Activated CD8-positive, alpha-beta T cell treated with anti-CD3 and anti-CD28 coated beads for 36 hours (primary cell): Measurements from ENCODE around the gene PAX3. TPM values are rescaled to one million over a fixed set of nuclear protein-coding genes. Genes with fewer than 3 reads are reported as not detected.

Source experiments
- ATAC-seq: fragments of 200-7000 bp; cut with Tn5 transposase; one replicate; pipeline ENCODE4 v1.10.0; 2021; ENCODE audit warnings: mild to moderate bottlenecking, moderate library complexity
- CTCF ChIA-PET: fragments of 350-600 bp; sonication (Branson Sonifier 250); formaldehyde crosslinking; loops from one replicate; lab custom pipeline; 2021; ENCODE audit warnings: antibody characterized with exemption; lab: Charles Lee
- POLR2A ChIA-PET: fragments of 350-600 bp; sonication (Branson Sonifier 250); formaldehyde crosslinking; loops from one replicate; lab custom pipeline; 2021; ENCODE audit warnings: antibody characterized with exemption; lab: Charles Lee
- DNase-seq: peaks from one replicate; pipeline ENCODE4 v3.0.0-alpha.2; 2020
- H3K27ac Mint-ChIP-seq: one replicate; pipeline ENCODE4 v1.8.0; 2021; ENCODE audit warnings: mild to moderate bottlenecking, mixed read lengths
- H3K27me3 Mint-ChIP-seq: one replicate; pipeline ENCODE4 v1.8.0; 2021; ENCODE audit warnings: mixed read lengths
- H3K36me3 Mint-ChIP-seq: one replicate; pipeline ENCODE4 v1.8.0; 2021; ENCODE audit warnings: low read depth, mixed read lengths
- H3K4me1 Mint-ChIP-seq: one replicate; pipeline ENCODE4 v1.8.0; 2021; ENCODE audit warnings: low read depth, mixed read lengths
- H3K4me3 Mint-ChIP-seq: one replicate; pipeline ENCODE4 v1.8.0; 2021; ENCODE audit warnings: mild to moderate bottlenecking, moderate library complexity, mixed read lengths
- H3K9me3 Mint-ChIP-seq: one replicate; pipeline ENCODE4 v1.8.0; 2021; ENCODE audit warnings: mixed read lengths
- CTCF ChIP-seq: fragments of 200-600 bp; IDR thresholded peaks from one replicate; pipeline ENCODE4 v1.8.0; 2022; ENCODE audit warnings: antibody characterized with exemption, mild to moderate bottlenecking
- intact Hi-C: fragments of 100-400 bp; cut with micrococcal nuclease; formaldehyde crosslinking; loops from one replicate; pipeline ENCODE4 v1.10.0; 2022
- total RNA-seq, 2 experiments: library from RNA; stranded (reverse); gene quantifications; one replicate each; pipeline ENCODE4 v1.2.3, GENCODE V29; 2021

PAX3 gene
- total RNA-seq, 2 experiments from 2014 or later, result not detected

- intact Hi-C loops, result no loop called here
- ChIA-PET POLR2A (interaction anchor here (0.6 kb wide), 1 partner anchor 494 kb away, joined by 4 read pairs; no protein-coding TSS in a partner anchor), CTCF (no interaction called here)
- DNase-seq, result no peak
- Mint-ChIP-seq H3K27ac (no peak overlapping the region), H3K4me1 (no peaks in the 10 kb centered on the region), H3K9me3 (peaks cover 7% of the 10 kb centered on the region), H3K27me3 (peaks cover 7% of the 10 kb centered on the region), H3K36me3 (no peaks in the 10 kb centered on the region), H3K4me3 (no peak overlapping the region)
- no peak for ATAC-seq
- no peak for TF ChIP-seq CTCF
These were observed 36.1 kb upstream of the PAX3 start for GRCh38 chr2:222334914-222335313.

DNA sequence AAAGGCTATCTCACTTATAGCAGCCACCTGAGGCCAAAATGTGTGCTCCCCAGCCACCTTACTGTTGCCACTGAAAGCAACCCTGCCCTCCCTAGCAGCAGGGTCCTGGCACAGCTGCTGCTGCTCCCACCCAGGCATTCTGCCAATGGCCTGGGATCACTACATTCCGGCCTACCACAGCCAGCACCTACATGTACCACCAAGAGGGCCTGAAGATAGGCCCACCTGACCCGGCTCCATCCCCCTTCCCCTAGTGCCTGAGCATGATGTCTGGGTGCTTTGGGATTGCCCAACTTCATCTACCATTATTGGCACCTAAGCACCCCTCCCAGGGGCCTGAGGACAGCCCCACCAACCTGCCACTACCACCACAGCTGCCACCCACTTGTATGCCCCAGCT lies 34.6 kb upstream of the PAX3 start:
- DNase-seq (no peak), ATAC-seq (no peak)
- H3K4me1 Mint-ChIP-seq, result no peaks in the 10 kb centered on the region
- POLR2A ChIA-PET, result interaction anchor here (0.8 kb wide), 1 partner anchor 9 kb away, joined by 3 read pairs; no protein-coding TSS in a partner anchor
- no peaks in the 10 kb centered on the region for H3K36me3 Mint-ChIP-seq
- H3K27ac Mint-ChIP-seq, result no peak overlapping the region
- intact Hi-C loops, result no loop called here
- no peak overlapping the region for H3K4me3 Mint-ChIP-seq
- TF ChIP-seq CTCF, result no peak
- CTCF ChIA-PET, result no interaction called here
- peaks cover 7% of the 10 kb centered on the region for H3K9me3 Mint-ChIP-seq
- peaks cover 8% of the 10 kb centered on the region for H3K27me3 Mint-ChIP-seq

DNA sequence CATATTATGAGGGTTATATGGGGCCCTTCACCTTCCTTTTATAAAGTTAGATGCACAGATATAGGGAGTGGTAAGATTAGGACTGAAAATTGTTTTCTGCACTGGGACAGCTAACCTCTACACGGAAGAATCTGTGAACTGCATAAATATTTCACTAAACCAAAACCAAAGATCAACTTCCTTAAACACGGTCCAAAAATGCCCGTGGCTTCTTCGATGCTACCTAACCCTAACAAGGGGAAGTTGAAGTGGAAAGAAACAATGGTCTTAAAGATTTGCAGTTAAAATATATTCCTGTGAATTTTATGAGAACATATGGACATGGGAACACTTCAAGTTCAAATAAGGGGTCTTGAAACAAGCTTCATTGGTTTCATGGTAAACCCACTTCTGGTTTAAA lies 33.3 kb upstream of the PAX3 start:
- ATAC-seq (no peak), DNase-seq (no peak)
- no peak overlapping the region for H3K4me3 Mint-ChIP-seq
- no peaks in the 10 kb centered on the region for H3K36me3 Mint-ChIP-seq
- no peaks in the 10 kb centered on the region for H3K4me1 Mint-ChIP-seq
- peaks cover 8% of the 10 kb centered on the region for H3K27me3 Mint-ChIP-seq
- H3K9me3 Mint-ChIP-seq, result peaks cover 7% of the 10 kb centered on the region
- CTCF ChIA-PET, result no interaction called here
- H3K27ac Mint-ChIP-seq, result no peak overlapping the region
- POLR2A ChIA-PET, result no interaction called here
- no peak for TF ChIP-seq CTCF
- intact Hi-C loops, result no loop called here

DNA sequence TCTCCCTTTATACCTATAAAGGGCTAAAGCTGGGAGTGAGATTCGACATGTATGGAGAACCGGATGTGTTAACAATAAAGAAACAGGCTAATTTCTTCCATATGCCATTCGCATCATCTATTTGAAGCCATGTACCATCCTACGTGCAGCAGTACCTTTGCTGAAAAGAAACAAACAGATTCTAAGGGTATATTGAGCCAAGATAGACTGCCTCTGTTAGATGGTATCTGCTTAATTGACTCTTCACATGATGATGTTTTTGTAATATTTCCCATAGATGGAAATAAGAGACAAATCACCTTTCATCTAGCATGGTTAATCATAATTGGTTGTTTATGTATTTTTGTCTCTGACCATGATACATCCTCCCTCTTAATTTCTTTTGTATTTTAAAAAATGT lies 32.1 kb upstream of the PAX3 start:
- DNase-seq (no peak), ATAC-seq (no peak)
- H3K36me3 Mint-ChIP-seq, result no peaks in the 10 kb centered on the region
- peaks cover 8% of the 10 kb centered on the region for H3K27me3 Mint-ChIP-seq
- H3K4me1 Mint-ChIP-seq, result no peaks in the 10 kb centered on the region
- no peak for TF ChIP-seq CTCF
- intact Hi-C loops, result no loop called here
- CTCF ChIA-PET, result no interaction called here
- no peak overlapping the region for H3K4me3 Mint-ChIP-seq
- H3K27ac Mint-ChIP-seq, result no peak overlapping the region
- peaks cover 7% of the 10 kb centered on the region for H3K9me3 Mint-ChIP-seq
- POLR2A ChIA-PET, result no interaction called here

DNA sequence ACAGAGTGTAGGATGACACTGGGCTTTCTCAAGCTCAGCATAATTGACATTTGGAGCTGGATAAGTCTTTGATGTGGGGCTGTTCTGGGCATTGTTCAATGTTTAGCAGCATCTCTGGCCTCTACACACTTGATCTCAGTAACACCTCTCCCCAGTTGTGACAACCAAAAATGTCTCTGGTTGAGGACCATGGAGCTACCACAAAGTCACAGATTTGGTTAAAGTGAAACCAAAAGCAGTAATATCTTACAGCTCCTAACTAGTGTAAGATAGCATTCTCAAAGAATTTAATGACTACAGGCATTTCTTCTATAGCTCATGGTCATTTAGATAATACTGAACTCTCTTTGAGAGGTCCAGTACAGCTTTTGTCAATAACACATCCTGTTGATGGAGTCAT lies 23.4 kb upstream of the PAX3 start:
- no peak for DNase-seq

More for the DNA sequence above, 23.4 kb upstream of the PAX3 start:
- Mint-ChIP-seq H3K4me3 (no peak overlapping the region), H3K27ac (no peak overlapping the region), H3K9me3 (no peaks in the 10 kb centered on the region), H3K4me1 (peaks cover 7% of the 10 kb centered on the region), H3K36me3 (no peaks in the 10 kb centered on the region), H3K27me3 (peaks cover 40% of the 10 kb centered on the region)
- TF ChIP-seq CTCF, result no peak
- ChIA-PET CTCF (no interaction called here), POLR2A (interaction anchor here (1.0 kb wide), 1 partner anchor 8 kb away, joined by 3 read pairs; no protein-coding TSS in a partner anchor)
- intact Hi-C loops, result no loop called here
- ATAC-seq, result no peak
